Caco-2 (cell line): Measurements from ENCODE around the gene MEGF11. TPM values are rescaled to one million over a fixed set of nuclear protein-coding genes. Genes with fewer than 3 reads are reported as not detected.

Experiments
- BruUV-seq: library from RNA; stranded (reverse); fragments of 400-500 nt; replicated peaks from 2 replicates; lab custom pipeline; 2021; lab: Mats Ljungman, UMichigan
- CTCF ChIA-PET: fragments of 300-600 bp; sonication (Branson Sonifier 250); formaldehyde crosslinking; loops from one replicate; lab custom pipeline; 2022; ENCODE audit warnings: antibody characterized with exemption; lab: Charles Lee
- POLR2A ChIA-PET: fragments of 300-600 bp; sonication (Branson Sonifier 250); formaldehyde crosslinking; loops from one replicate; lab custom pipeline; 2022; ENCODE audit warnings: antibody characterized with exemption; lab: Charles Lee
- DNase-seq, 2 experiments: peaks; one replicate each; pipeline versions ENCODE4 v3.0.0 to v3.0.0-alpha.2; 2020 to 2022
- H3K27me3 ChIP-seq: replicated peaks from 2 replicates; pipeline ENCODE4 v1.6.0; 2011; ENCODE audit warnings: low read length; ENCODE audit not compliant: control insufficient read depth, insufficient read depth
- H3K36me3 ChIP-seq: 2 replicates; pipeline ENCODE4 v1.5.1; 2011; ENCODE audit warnings: low read length; ENCODE audit not compliant: control insufficient read depth, insufficient read depth
- H3K4me1 ChIP-seq: fragments of 250-450 bp; sonication (Bioruptor Pico); 2 replicates; pipeline ENCODE4 v1.5.1; 2020; ENCODE audit warnings: mild to moderate bottlenecking
- H3K4me3 ChIP-seq: 2 replicates; pipeline ENCODE4 v1.5.1; 2011; ENCODE audit warnings: low read depth, mild to moderate bottlenecking, control low read depth, low read length
- H3K9me3 ChIP-seq: fragments of 250-450 bp; sonication (Bioruptor Pico); 2 replicates; pipeline ENCODE4 v1.5.1; 2020; ENCODE audit warnings: mild to moderate bottlenecking, moderate library complexity
- H3K27ac Mint-ChIP-seq: one replicate; pipeline ENCODE4 v1.8.0; 2022; ENCODE audit warnings: mixed read lengths; ENCODE audit not compliant: unreplicated experiment
- H3K27me3 Mint-ChIP-seq: one replicate; pipeline ENCODE4 v1.8.0; 2022; ENCODE audit warnings: mixed read lengths; ENCODE audit not compliant: insufficient read depth, unreplicated experiment
- H3K36me3 Mint-ChIP-seq: one replicate; pipeline ENCODE4 v1.8.0; 2022; ENCODE audit warnings: mild to moderate bottlenecking, mixed read lengths; ENCODE audit not compliant: insufficient read depth, unreplicated experiment
- H3K4me1 Mint-ChIP-seq: one replicate; pipeline ENCODE4 v1.8.0; 2022; ENCODE audit warnings: low read depth, mixed read lengths; ENCODE audit not compliant: unreplicated experiment
- H3K4me3 Mint-ChIP-seq: one replicate; pipeline ENCODE4 v1.8.0; 2022; ENCODE audit warnings: mild to moderate bottlenecking, moderate library complexity, mixed read lengths; ENCODE audit not compliant: unreplicated experiment
- H3K9me3 Mint-ChIP-seq: one replicate; pipeline ENCODE4 v1.8.0; 2022; ENCODE audit warnings: mixed read lengths; ENCODE audit not compliant: unreplicated experiment
- CTCF ChIP-seq, 2 experiments: fragments of 200-600 bp in 1 of 2; IDR thresholded peaks; 1 replicate in 1 of 2; 2 replicates in 1 of 2; pipeline versions ENCODE4 v1.5.1 to v1.8.0; 2011 to 2022; ENCODE audit warnings: antibody characterized with exemption in 1 of 2, control low read depth in 1 of 2, inconsistent platforms in 1 of 2, low read depth in 1 of 2, low read length in 1 of 2, mild to moderate bottlenecking in 1 of 2, moderate library complexity in 1 of 2; ENCODE audit not compliant: insufficient read depth in 1 of 2, severe bottlenecking in 1 of 2, unreplicated experiment in 1 of 2
- intact Hi-C: fragments of 100-400 bp; cut with micrococcal nuclease; formaldehyde crosslinking; loops from one replicate; pipeline ENCODE4 v1.10.0; 2022; ENCODE audit not compliant: unreplicated experiment
- total RNA-seq: library from RNA; stranded (reverse); gene quantifications from 2 replicates; pipeline ENCODE4 v1.2.3, GENCODE V29; 2022

Gene MEGF11
- total RNA-seq, 1 experiment from 2014 or later = 0.66 TPM

GRCh38 chr15:65914981-65915925 lies 338.3 kb downstream of the MEGF11 start:
- H3K4me3 ChIP-seq = no peak overlapping the region
- H3K27me3 ChIP-seq = no peaks in the 10 kb centered on the region
- H3K36me3 ChIP-seq = no peaks in the 10 kb centered on the region
- Mint-ChIP-seq H3K9me3 (no peaks in the 10 kb centered on the region), H3K4me1 (no peaks in the 10 kb centered on the region), H3K4me3 (no peak overlapping the region), H3K36me3 (peaks cover 11% of the 10 kb centered on the region), H3K27me3 (no peaks in the 10 kb centered on the region), H3K27ac (no peak overlapping the region)
- ChIA-PET CTCF (interaction anchor here (1.1 to 1.5 kb wide), 2 partner anchors 59 to 275 kb away, joined by 3 read pairs; no protein-coding TSS in a partner anchor), POLR2A (no interaction called here)
- no peak for DNase-seq
- H3K9me3 ChIP-seq = no peaks in the 10 kb centered on the region
- no peaks in the 10 kb centered on the region; the same call in 1 of the 2 replicates for H3K4me1 ChIP-seq
- intact Hi-C loops = loop anchor here (5.0 kb wide), 1 partner anchor 372 kb away; no protein-coding TSS in a partner anchor
- no TSS peak for BruUV-seq
- no peak for TF ChIP-seq CTCF (IDR thresholded peaks at IDR 0.05; ENCODE audit: insufficient read depth in 1 of 2, low read depth in 1 of 2, low read length in 1 of 2, severe bottlenecking in 1 of 2, unreplicated experiment in 1 of 2)

- no peak overlapping the region for H3K4me3 ChIP-seq
- no peaks in the 10 kb centered on the region; the same call in 1 of the 2 replicates for H3K36me3 ChIP-seq
- CTCF ChIA-PET = no interaction called here
- H3K9me3 ChIP-seq = no peaks in the 10 kb centered on the region
- H3K4me1 Mint-ChIP-seq = no peaks in the 10 kb centered on the region
- no peaks in the 10 kb centered on the region for H3K9me3 Mint-ChIP-seq
- H3K4me3 Mint-ChIP-seq = no peak overlapping the region
- H3K27me3 ChIP-seq = no peaks in the 10 kb centered on the region
- DNase-seq = no peak
- H3K36me3 Mint-ChIP-seq = peaks cover 16% of the 10 kb centered on the region
- intact Hi-C loops = no loop called here
- no TSS peak for BruUV-seq
- H3K4me1 ChIP-seq = no peaks in the 10 kb centered on the region; the same call in 1 of the 2 replicates
- TF ChIP-seq CTCF (IDR thresholded peaks at IDR 0.05; ENCODE audit: insufficient read depth in 1 of 2, low read depth in 1 of 2, low read length in 1 of 2, severe bottlenecking in 1 of 2, unreplicated experiment in 1 of 2) = no peak
- POLR2A ChIA-PET = no interaction called here
- H3K27ac Mint-ChIP-seq = no peak overlapping the region
- H3K27me3 Mint-ChIP-seq = no peaks in the 10 kb centered on the region
These were observed 339.2 kb downstream of the MEGF11 start for GRCh38 chr15:65914386-65914785.

GRCh38 chr15:65913631-65914199 lies 339.8 kb downstream of the MEGF11 start:
- BruUV-seq = no TSS peak
- POLR2A ChIA-PET = no interaction called here

More at GRCh38 chr15:65913631-65914199, 339.8 kb downstream of the MEGF11 start:
- Mint-ChIP-seq H3K4me1 (no peaks in the 10 kb centered on the region), H3K27ac (no peak overlapping the region), H3K36me3 (peaks cover 18% of the 10 kb centered on the region), H3K4me3 (no peak overlapping the region), H3K9me3 (no peaks in the 10 kb centered on the region), H3K27me3 (no peaks in the 10 kb centered on the region)
- Histone ChIP-seq H3K36me3 (no peaks in the 10 kb centered on the region; the same call in 1 of the 2 replicates), H3K4me1 (no peaks in the 10 kb centered on the region; the same call in 1 of the 2 replicates), H3K4me3 (no peak overlapping the region), H3K27me3 (no peaks in the 10 kb centered on the region), H3K9me3 (no peaks in the 10 kb centered on the region)
- TF ChIP-seq CTCF (IDR thresholded peaks at IDR 0.05; ENCODE audit: insufficient read depth in 1 of 2, low read depth in 1 of 2, low read length in 1 of 2, severe bottlenecking in 1 of 2, unreplicated experiment in 1 of 2) = no peak
- DNase-seq = no peak
- intact Hi-C loops = no loop called here
- CTCF ChIA-PET = no interaction called here
